Testis (tissue), 3 donors: ENCODE results near the gene MATR3. TPM values are rescaled to one million over a fixed set of nuclear protein-coding genes. Genes with fewer than 3 reads are reported as not detected.

Source experiments
- DNase-seq: peaks from one replicate; pipeline ENCODE4 v3.0.0-alpha.2; 2019
- H3K27ac ChIP-seq, 2 donors: fragments of 200-600 bp; sonication (generic); one replicate each; pipeline ENCODE4 v1.5.1; 2019
- H3K27me3 ChIP-seq: fragments of 200-600 bp; sonication (generic); one replicate; pipeline ENCODE4 v1.5.1; 2019
- H3K36me3 ChIP-seq: fragments of 200-600 bp; sonication (generic); one replicate; pipeline ENCODE4 v1.5.1; 2017; ENCODE audit warnings: low read depth; ENCODE audit errors: missing control alignments
- H3K4me1 ChIP-seq: fragments of 200-600 bp; sonication (generic); one replicate; pipeline ENCODE4 v1.5.1; 2019
- H3K4me3 ChIP-seq, 2 donors: fragments of 200-600 bp; sonication (generic); one replicate each; pipeline ENCODE4 v1.5.1; 2017 to 2019
- H3K9me3 ChIP-seq: fragments of 200-600 bp; sonication (generic); one replicate; pipeline ENCODE4 v1.5.1; 2017
- POLR2A ChIP-seq: fragments of 450-650 bp; IDR thresholded peaks from one replicate; pipeline ENCODE4 v1.6.1; 2017; ENCODE audit warnings: antibody characterized with exemption, mild to moderate bottlenecking, moderate library complexity
- WGBS, 2 donors: methylation state at CpG; one replicate each; pipeline ENCODE4 v1.1.5; 2018; 5-methylcytosine and 5-hydroxymethylcytosine counted together
- intact Hi-C: fragments of 100-400 bp; cut with DNase I; formaldehyde crosslinking; loops from one replicate; pipeline ENCODE4 v1.15.1; 2023; ENCODE audit warnings: low total_unique reads
- polyA plus RNA-seq: library from polyadenylated mRNA; stranded (reverse); fragments of 350-450 nt; fragmentation: Illumina TruSeq; extraction: RNeasy Lipid Tissue Mini Kit (QIAGEN cat#74804); gene quantifications from one replicate; pipeline ENCODE4 v1.2.3, GENCODE V29; 2014; ENCODE audit warnings: low read depth, low replicate concordance; ENCODE audit not compliant: insufficient read depth
- total RNA-seq, 2 donors: library from RNA; depleted of rRNA; stranded (reverse); fragments of >200 nt; gene quantifications; one replicate each; pipeline ENCODE4 v1.2.3, GENCODE V29; 2016
- TF ChIP-seq, protein P1 (sequence below), 3 experiments: fragments of 450-650 bp in 2 of 3; fragments of 200-600 bp in 1 of 3; sonication (generic) in 1 of 3; IDR thresholded peaks; one replicate each; pipeline ENCODE4 v1.5.1; 2016 to 2019; ENCODE audit warnings: antibody characterized with exemption in 3 of 3, mild to moderate bottlenecking in 2 of 3, moderate library complexity in 1 of 3

The MATR3 gene
- total and polyA plus RNA-seq, 3 donors from 2014 or later = 174 to 248 (median 243) TPM

- intact Hi-C loops = no loop called here
- WGBS, 2 donors = 69 to 72% methylated on average over 6 of the region's 6 CpGs
- H3K4me3 ChIP-seq = no peak overlapping the region
- H3K36me3 ChIP-seq = no peaks in the 10 kb centered on the region
- no peak for TF ChIP-seq POLR2A
- TF ChIP-seq, protein P1, sequence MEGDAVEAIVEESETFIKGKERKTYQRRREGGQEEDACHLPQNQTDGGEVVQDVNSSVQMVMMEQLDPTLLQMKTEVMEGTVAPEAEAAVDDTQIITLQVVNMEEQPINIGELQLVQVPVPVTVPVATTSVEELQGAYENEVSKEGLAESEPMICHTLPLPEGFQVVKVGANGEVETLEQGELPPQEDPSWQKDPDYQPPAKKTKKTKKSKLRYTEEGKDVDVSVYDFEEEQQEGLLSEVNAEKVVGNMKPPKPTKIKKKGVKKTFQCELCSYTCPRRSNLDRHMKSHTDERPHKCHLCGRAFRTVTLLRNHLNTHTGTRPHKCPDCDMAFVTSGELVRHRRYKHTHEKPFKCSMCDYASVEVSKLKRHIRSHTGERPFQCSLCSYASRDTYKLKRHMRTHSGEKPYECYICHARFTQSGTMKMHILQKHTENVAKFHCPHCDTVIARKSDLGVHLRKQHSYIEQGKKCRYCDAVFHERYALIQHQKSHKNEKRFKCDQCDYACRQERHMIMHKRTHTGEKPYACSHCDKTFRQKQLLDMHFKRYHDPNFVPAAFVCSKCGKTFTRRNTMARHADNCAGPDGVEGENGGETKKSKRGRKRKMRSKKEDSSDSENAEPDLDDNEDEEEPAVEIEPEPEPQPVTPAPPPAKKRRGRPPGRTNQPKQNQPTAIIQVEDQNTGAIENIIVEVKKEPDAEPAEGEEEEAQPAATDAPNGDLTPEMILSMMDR (IDR thresholded peaks at IDR 0.05) = no peak
- H3K27ac ChIP-seq = peak overlapping the region; percentile 69 to 77
- H3K4me1 ChIP-seq = peaks cover 10% of the 10 kb centered on the region
- no peaks in the 10 kb centered on the region for H3K9me3 ChIP-seq
- DNase-seq = no peak
- H3K27me3 ChIP-seq = no peaks in the 10 kb centered on the region
Measured at GRCh38 chr5:139272471-139273321, 20.8 kb upstream of the MATR3 start.

- intact Hi-C loops = no loop called here
- H3K4me3 ChIP-seq = peak overlapping the region; percentile 61 to 73
- no peak for TF ChIP-seq POLR2A
- H3K27ac ChIP-seq = peak overlapping the region; percentile 69 to 77
- no peaks in the 10 kb centered on the region for H3K27me3 ChIP-seq
- no peak for DNase-seq
- peaks cover 10% of the 10 kb centered on the region for H3K4me1 ChIP-seq
- no peaks in the 10 kb centered on the region for H3K9me3 ChIP-seq
- no peaks in the 10 kb centered on the region for H3K36me3 ChIP-seq
- 0% methylated on average over 3 of the region's 3 CpGs for WGBS, 2 donors
Measured at GRCh38 chr5:139273322-139273571, 20.3 kb upstream of the MATR3 start.

GRCh38 chr5:139273572-139274289 lies 19.8 kb upstream of the MATR3 start:
- peak; percentile 89 for DNase-seq
- H3K27me3 ChIP-seq = no peaks in the 10 kb centered on the region
- peak overlapping the region; percentile 69 to 77 for H3K27ac ChIP-seq
- H3K9me3 ChIP-seq = no peaks in the 10 kb centered on the region
- TF ChIP-seq, protein P1 (IDR thresholded peaks at IDR 0.05) = no peak
- TF ChIP-seq POLR2A = no peak
- peaks cover 10% of the 10 kb centered on the region for H3K4me1 ChIP-seq
- intact Hi-C loops = no loop called here
- WGBS, 2 donors = 0% methylated on average over 47 of the region's 47 CpGs
- H3K36me3 ChIP-seq = no peaks in the 10 kb centered on the region
- peak overlapping the region; percentile 61 to 73 for H3K4me3 ChIP-seq

GRCh38 chr5:139275536-139275935 lies 18.0 kb upstream of the MATR3 start:
- WGBS, 2 donors = 93 to 97% methylated on average over 4 of the region's 4 CpGs
- Histone ChIP-seq H3K9me3 (no peaks in the 10 kb centered on the region), H3K27ac (no peak overlapping the region), H3K27me3 (no peaks in the 10 kb centered on the region), H3K4me1 (peaks cover 10% of the 10 kb centered on the region), H3K36me3 (no peaks in the 10 kb centered on the region), H3K4me3 (no peak overlapping the region)
- intact Hi-C loops = no loop called here
- no peak for DNase-seq
- no peak for TF ChIP-seq POLR2A
- TF ChIP-seq, protein P1 (IDR thresholded peaks at IDR 0.05) = no peak

- 76 to 83% methylated on average over 3 of the region's 3 CpGs for WGBS, 2 donors
- H3K4me1 ChIP-seq = peaks cover 10% of the 10 kb centered on the region
- H3K4me3 ChIP-seq = no peak overlapping the region
- no peaks in the 10 kb centered on the region for H3K36me3 ChIP-seq
- H3K9me3 ChIP-seq = no peaks in the 10 kb centered on the region
- intact Hi-C loops = no loop called here
- no peaks in the 10 kb centered on the region for H3K27me3 ChIP-seq
- no peak overlapping the region for H3K27ac ChIP-seq
- TF ChIP-seq, protein P1 (IDR thresholded peaks at IDR 0.05) = no peak
- no peak for TF ChIP-seq POLR2A
- DNase-seq = no peak
Measured at GRCh38 chr5:139275956-139276355, 17.6 kb upstream of the MATR3 start.
